SJCRH30 (cell line): ENCODE data around the gene RASGEF1C. TPM values are rescaled to one million over a fixed set of nuclear protein-coding genes. Genes with fewer than 3 reads are reported as not detected.
"Not testable (repeated sequence)": the region's sequence is repeated elsewhere in the genome, so short reads cannot be mapped to it uniquely, and the experiment has no call there.

Source experiments
- DNase-seq, 2 experiments: peaks; one replicate each; pipeline ENCODE4 v3.0.0-alpha.2; 2015 to 2020
- H3K27ac ChIP-seq: fragments of 250-450 bp; sonication (Bioruptor Pico); 2 replicates; pipeline ENCODE4 v1.5.1; 2020; ENCODE audit warnings: mild to moderate bottlenecking, moderate library complexity
- H3K27me3 ChIP-seq: fragments of 250-450 bp; sonication (Bioruptor Pico); 2 replicates; pipeline ENCODE4 v1.5.1; 2020; ENCODE audit warnings: mild to moderate bottlenecking, moderate library complexity
- H3K36me3 ChIP-seq: fragments of 250-450 bp; sonication (Bioruptor Pico); 2 replicates; pipeline ENCODE4 v1.5.1; 2020; ENCODE audit warnings: mild to moderate bottlenecking, moderate library complexity
- H3K4me1 ChIP-seq: fragments of 250-450 bp; sonication (Bioruptor Pico); 2 replicates; pipeline ENCODE4 v1.5.1; 2020; ENCODE audit warnings: mild to moderate bottlenecking, moderate library complexity
- H3K4me3 ChIP-seq: fragments of 250-450 bp; sonication (Bioruptor Pico); 2 replicates; pipeline ENCODE4 v1.5.1; 2020; ENCODE audit warnings: mild to moderate bottlenecking, moderate library complexity
- H3K9me3 ChIP-seq: fragments of 250-450 bp; sonication (Bioruptor Pico); replicated peaks from 2 replicates; pipeline ENCODE4 v1.5.1; 2020; ENCODE audit warnings: mild to moderate bottlenecking, moderate library complexity
- total RNA-seq: library from RNA; depleted of rRNA; stranded (reverse); fragments of >200 nt; shearing (Covaris generic); gene quantifications from 2 replicates; pipeline ENCODE4 v1.2.3, GENCODE V29; 2014

Gene RASGEF1C
- total RNA-seq, 1 experiment from 2014 or later: not detected

DNA sequence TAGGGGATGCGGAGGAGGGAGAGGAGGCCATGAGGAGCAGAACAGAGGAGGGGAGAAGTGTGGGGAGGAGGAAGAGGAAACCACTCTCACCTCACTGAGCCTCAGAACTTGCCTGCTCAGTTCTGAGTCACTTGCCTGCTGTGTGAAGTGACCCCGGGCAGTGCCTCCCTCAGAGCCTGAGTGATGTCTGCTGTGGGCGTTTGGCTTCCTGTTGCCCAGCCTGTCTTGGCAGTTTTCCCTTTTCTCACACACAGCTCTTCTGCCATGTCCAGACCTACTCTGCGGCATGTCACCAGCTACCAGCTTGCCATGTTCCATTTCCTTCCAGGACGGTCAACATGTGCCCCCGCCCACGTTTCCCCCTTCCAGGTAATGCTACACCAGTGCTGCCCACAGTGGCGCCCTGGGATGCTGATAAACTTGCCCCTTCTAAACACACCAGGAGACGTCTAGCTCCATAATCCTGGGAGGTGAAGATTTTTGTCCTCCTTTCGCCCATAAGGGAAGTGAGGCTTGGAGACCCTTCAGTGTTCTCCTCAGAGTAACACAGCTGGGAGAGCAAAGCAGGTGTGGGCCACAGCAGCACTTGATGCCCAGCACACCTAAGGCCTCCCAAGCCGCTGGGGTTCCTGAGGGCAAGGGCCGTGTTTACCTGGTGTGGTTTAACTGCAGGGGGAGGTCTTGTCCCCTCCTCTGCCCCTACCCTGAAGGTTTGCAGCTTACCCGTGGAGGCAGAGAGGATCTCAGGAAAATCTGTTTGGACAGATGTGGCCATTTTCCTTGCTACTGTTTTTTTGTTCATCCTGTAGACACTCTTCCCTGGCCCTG is 73.7 kb downstream of the RASGEF1C start:
- DNase-seq: no peak
- H3K36me3 ChIP-seq: no peaks in the 10 kb centered on the region

DNA sequence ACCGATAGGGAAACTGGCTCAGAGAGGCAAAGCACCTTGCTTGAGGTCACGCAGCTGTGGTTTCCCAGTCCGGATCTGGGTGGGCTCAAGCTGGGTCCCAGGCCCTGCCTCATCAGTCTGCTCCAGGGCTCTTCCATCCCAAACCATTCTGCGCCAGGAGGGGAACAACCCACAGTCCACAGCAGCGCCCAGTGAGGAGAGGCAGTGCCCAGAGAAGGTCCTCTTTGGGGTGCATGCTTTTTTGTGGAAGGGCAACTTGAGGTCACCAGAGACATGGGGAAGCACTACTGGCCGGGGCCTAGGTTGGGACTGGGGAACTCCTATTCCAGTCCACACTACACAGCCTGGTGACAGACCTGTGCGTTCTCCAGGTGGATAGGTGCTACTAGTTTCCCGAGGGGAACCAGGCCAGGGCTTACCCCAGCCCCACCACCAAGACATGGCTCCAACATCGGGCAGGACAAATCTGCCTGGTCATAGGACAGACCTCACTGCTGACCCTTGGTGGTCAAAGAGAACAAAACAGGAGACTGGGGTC is 75.0 kb downstream of the RASGEF1C start:
- H3K4me1 ChIP-seq: no peaks in the 10 kb centered on the region
- peaks cover 15% of the 10 kb centered on the region for H3K27me3 ChIP-seq
- no peaks in the 10 kb centered on the region for H3K36me3 ChIP-seq
- no peak for DNase-seq
- H3K4me3 ChIP-seq: no peak overlapping the region
- H3K9me3 ChIP-seq: no peaks in the 10 kb centered on the region
- no peak overlapping the region for H3K27ac ChIP-seq

More for the DNA sequence above, 73.7 kb downstream of the RASGEF1C start:
- Histone ChIP-seq H3K4me1 (no peaks in the 10 kb centered on the region), H3K27me3 (peaks cover 15% of the 10 kb centered on the region), H3K27ac (no peak overlapping the region), H3K4me3 (no peak overlapping the region), H3K9me3 (no peaks in the 10 kb centered on the region)

DNA sequence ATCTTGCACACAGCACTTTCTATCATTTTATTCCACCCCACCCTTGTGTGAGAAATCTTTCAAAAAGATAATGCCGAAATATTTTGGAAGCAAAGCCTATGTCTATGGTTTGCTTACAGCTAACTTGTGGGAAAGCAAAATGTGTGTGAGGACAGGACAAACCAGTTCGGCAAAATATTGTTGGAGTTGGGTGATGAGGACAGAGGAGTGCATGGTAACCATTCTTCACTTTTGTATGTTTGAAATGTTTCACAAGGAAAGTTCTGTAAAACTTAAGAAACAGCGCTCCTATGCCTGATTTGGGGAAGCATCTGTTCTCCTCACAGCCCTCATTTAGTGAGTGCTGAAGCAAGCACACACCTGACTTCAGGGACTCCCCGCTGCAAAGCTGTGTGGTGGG is 75.5 kb downstream of the RASGEF1C start:
- no peak for DNase-seq
- Histone ChIP-seq H3K36me3 (no peaks in the 10 kb centered on the region), H3K27me3 (peaks cover 15% of the 10 kb centered on the region), H3K4me1 (no peaks in the 10 kb centered on the region), H3K27ac (no peak overlapping the region), H3K9me3 (no peaks in the 10 kb centered on the region), H3K4me3 (no peak overlapping the region)

DNA sequence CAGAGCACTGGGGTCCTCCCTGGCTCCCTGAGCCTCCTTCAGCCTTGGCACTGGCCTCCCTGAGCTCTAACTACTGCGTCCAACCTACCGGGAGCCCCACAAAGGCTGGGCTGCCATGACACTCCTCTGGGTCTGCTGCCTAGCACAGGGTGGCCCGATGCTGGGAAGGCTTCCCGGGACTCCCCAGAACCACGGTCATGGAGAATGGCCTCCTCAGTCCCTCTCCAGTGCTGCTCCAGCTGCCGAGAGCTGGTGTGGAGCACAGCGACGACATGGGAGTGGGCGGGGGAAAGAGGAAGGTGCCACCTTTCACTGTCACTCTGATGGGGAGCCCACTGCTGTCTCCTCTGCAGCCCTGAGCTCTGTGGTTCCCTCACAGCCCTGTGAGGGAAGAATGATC is 76.0 kb downstream of the RASGEF1C start:
- Histone ChIP-seq H3K36me3 (no peaks in the 10 kb centered on the region), H3K4me1 (no peaks in the 10 kb centered on the region), H3K9me3 (no peaks in the 10 kb centered on the region), H3K4me3 (no peak overlapping the region), H3K27ac (no peak overlapping the region), H3K27me3 (peaks cover 16% of the 10 kb centered on the region)
- DNase-seq: no peak

DNA sequence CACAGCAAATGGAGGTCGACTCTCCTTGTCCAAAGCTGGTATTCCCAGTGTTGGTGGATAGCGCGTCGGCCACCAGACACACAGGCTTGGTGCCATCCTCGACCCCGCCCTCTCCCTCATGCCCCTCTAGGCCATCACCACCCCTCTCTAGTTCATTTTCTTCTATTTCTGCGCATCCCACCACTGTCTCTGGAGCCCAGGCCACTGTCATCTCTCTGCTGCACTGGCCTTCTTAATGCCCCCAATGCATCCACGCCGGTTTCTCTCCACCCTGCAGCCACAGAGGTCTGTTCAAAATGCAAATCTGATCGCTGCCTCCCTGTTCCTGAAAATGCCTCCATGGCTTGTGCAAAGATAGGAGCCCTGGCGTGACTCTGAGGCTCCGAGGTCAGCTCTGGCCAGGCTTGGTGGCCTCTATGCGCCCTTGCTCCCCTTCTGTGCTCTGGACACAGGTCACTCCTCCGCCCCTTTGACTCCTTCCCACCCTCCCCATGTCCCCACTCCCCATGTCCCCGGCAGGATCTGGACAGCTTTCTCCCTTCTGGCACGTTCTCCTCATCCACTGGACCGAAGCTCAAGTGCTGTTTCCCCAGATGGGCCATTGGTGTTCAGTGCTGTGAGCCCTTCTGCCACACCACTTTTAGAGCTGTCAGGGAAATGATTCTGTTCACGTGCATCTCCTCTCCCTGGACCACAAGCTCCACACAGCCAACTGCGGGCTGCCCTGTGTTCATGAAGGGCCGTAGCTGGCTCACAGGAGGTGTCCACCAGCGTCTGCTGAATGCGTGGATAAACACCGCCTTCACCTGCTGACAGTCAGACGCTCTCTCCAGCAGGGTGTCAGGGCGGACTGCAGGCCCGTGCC is 77.9 kb downstream of the RASGEF1C start:
- no peaks in the 10 kb centered on the region for H3K4me1 ChIP-seq
- no peaks in the 10 kb centered on the region for H3K9me3 ChIP-seq
- no peak overlapping the region for H3K4me3 ChIP-seq
- H3K36me3 ChIP-seq: no peaks in the 10 kb centered on the region
- peaks cover 21% of the 10 kb centered on the region for H3K27me3 ChIP-seq
- DNase-seq: no peak
- H3K27ac ChIP-seq: no peak overlapping the region

DNA sequence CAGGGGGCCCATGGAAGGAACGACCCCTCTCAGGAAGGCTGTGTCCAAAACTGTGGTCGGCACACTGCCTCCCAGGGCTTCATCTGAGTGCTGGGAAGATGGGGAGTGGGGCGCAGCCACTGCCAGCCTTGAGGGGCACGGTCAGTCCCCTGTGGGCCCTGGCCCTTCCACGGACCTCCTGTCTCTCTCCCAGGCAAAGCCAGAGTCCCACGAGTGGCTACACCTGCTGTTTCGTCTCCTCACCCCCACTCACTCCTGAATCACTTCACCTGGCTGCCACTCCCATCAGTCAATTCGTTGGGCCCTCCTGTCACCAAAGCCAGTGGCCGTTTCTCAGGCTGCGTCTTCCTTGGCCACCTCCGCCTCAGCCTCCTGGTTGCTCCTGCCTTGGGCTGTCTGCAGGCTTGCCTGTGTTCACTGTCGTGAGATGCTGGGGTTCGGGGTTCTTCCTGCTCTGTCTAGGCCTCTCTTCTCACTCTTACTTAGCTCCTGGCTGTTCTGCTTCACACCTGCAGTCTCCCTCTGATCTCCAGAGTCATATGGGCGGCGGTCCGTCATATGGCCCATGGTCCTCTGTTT is 78.6 kb downstream of the RASGEF1C start:
- Histone ChIP-seq H3K36me3 (no peaks in the 10 kb centered on the region), H3K4me3 (no peak overlapping the region), H3K27me3 (peaks cover 21% of the 10 kb centered on the region), H3K27ac (no peak overlapping the region), H3K4me1 (no peaks in the 10 kb centered on the region), H3K9me3 (no peaks in the 10 kb centered on the region)
- no peak for DNase-seq

DNA sequence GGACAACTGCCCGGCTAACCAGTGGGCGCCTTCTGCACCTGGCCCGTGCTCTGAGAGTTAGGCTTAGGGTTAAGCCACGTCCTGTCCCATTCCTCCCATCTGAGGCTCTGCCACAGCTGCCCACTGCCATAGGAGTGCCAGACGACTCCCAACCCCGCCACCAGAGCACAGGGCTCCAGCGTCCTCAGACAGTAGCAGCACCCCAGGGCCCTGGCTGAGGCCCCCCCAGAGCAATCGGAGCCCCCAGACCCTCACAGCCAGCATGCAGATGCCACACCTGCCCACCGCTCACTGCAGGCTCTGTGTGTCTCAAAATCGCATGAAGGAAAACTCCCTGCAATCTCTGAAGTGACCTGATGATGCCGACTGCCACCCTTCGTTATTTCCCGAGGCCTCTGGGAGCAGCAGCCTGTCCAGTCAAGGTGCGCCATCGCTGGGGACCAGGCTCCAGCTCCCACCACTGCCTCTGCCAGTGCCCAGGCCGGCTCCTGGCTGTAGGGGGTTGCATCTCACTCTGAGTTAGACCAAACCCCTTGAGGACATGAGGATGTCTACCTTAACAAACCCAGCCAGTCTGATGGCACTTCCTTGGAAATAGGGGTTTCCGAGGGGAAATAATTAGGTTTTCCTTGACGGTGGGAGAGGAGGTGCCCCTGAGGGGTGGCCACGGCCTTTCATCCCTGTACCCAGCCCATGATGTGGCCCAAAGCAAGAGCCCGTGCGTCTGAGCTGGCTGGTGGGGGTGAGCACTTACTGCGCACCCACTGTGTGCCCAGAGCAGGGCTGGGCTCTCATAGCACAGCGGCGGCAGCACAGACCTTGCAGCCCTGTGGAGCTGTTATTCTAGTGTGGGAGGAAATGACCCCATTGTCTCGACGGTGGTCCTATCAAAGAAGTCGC is 79.5 kb downstream of the RASGEF1C start:
- Histone ChIP-seq H3K9me3 (no peaks in the 10 kb centered on the region), H3K36me3 (no peaks in the 10 kb centered on the region), H3K27me3 (peaks cover 21% of the 10 kb centered on the region), H3K4me1 (no peaks in the 10 kb centered on the region), H3K27ac (no peak overlapping the region), H3K4me3 (no peak overlapping the region)
- no peak for DNase-seq

DNA sequence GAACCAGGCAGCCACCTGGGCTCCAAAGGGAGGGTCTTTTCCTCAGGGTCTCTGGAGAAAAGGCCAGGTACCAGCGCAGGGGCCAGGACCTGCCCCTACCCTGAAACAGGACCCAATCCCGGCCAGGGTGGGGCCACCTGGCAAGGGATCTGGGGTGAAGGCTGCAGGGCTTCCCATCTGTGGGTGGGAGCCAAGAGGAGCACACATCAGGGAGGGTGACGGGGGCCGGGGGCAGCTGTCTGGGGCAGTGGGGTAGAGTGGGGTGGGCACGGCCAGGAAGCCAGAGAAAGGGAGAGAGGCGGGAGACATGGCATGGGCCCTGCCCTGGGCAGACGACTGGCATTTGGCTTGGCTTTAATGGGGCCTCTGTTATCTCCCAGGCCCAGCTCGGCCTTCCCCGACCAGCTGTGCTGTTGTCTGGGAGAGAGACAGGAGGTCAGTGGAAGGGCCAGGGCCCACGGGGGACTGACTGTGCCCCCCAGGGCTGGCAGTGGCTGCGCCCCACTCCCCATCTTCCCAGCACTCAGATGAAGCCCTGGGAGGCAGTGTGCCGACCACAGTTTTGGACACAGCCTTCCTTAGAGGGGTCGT is 80.2 kb downstream of the RASGEF1C start:
- Histone ChIP-seq H3K4me3 (no peak overlapping the region), H3K27ac (no peak overlapping the region), H3K9me3 (no peaks in the 10 kb centered on the region), H3K36me3 (no peaks in the 10 kb centered on the region), H3K4me1 (no peaks in the 10 kb centered on the region), H3K27me3 (peaks cover 21% of the 10 kb centered on the region)
- DNase-seq: no peak

DNA sequence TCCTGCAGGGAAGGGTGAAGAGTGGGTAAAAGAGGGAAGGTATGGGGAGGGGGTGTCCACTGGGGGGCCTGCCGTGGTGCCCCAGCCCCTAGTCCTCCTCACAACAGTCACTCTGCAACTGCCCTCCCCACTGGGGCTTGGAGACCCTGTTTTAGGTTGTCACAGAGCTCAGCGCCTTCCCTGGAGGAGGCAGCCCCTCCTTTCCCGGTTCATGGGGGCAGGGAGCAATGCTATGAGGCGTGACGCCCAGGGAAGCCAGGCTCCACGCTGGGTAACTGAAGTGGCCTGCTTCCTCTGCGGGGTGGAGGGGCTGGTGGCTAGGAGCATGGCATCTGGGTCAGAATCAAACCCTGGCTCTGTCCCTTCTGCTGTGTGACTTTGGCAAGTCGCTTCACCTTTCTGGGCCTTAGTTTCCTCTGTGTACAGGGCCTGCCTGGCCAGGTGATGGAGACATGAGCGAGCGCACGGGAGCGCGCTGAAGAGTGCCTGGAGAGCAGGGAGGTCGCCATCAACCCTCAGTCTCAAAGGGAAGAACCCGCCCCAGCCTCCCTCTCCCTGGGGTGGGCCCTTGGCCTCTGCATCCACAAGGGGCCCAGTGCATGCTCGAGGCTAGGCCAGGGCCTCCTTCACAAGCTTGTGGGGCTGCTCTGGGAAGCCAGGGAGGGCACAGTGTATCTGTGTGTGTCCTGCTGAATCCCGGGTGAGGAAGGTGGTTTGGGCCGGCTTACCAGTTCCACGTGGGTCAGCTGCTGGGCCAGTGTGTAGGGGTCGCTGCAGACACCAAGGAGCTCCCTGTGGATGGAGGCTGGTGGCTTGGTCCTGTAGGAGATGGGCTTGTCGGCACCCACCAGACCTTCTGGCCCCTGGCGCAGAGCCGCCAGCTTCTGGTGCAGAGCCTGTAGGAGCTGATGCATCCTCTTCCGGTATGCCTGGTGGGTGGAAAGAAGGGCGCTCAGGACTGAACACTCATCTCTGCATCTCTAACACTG is 81.0 kb downstream of the RASGEF1C start:
- Histone ChIP-seq H3K27ac (no peak overlapping the region), H3K4me3 (no peak overlapping the region), H3K4me1 (no peaks in the 10 kb centered on the region), H3K9me3 (no peaks in the 10 kb centered on the region), H3K27me3 (peaks cover 24% of the 10 kb centered on the region), H3K36me3 (no peaks in the 10 kb centered on the region)
- no peak for DNase-seq

DNA sequence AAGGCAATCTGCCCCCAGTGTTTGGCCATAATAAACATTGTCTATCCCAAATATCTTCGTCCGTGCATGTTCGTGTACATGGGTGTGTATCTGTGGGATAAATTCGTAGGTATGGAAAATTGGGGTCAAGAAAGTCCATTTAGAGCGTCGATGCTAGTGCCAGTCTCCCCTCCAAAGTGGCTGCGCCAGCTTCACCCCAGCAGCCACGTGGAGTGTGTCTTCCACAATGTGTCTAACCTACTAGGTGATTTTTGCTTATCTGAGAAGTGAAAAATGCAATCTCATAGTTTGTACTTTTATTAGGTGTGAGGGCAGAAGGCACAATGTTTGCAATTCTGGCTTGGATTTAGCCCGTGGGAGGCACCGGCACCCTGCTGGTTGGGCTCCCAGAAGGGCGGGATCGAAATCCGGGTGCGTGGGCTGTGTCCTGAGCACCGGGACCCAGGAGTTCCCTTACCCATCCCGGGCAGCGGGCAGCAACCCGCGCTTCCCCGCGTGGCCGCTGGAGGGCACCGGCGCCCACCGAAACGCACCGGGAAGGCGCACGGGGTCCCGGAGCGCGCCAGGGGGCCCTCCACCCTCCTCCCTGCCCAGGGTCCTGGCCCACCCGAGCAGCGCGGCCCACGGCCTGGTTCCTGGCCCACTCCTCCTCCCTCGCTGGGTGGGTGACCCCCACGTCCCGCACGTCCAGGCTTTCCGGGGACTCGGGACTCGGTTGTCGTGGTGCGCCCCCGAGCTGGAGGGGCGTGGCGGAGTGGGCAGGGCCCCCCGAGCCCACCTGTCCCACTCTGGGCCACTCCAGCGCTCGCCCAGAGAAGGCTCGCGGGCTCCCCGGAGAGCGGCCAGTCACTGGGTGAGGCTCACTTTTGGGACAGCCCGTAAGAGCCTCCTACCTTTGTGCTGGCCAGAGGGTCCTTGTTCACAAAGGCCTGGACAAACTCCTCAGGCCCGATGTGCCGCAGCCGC is 82.0 kb downstream of the RASGEF1C start:
- Histone ChIP-seq H3K4me3 (no peak overlapping the region), H3K27ac (no peak overlapping the region), H3K27me3 (peaks cover 17% of the 10 kb centered on the region), H3K4me1 (no peaks in the 10 kb centered on the region), H3K9me3 (no peaks in the 10 kb centered on the region), H3K36me3 (no peaks in the 10 kb centered on the region)
- peak in 1 of 2 experiments; percentile 50 for DNase-seq

DNA sequence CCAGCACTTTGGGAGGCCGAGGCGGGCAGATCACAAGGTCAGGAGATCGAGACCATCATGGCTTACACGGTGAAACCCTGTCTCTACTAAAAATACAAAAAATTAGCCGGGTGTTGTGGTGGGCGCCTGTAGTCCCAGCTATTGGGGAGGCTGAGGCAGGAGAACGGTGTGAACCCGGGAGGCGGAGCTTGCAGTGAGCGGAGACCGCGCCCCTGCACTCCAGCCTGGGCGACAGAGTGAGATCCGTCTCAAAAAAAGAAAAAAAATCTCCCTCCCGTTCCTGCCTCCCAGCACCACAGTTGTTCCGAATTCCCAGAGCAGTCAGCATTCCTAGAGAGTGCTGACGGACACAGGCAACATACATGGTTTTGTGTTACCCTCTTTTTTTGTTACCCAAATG is 82.9 kb downstream of the RASGEF1C start:
- not testable (repeated sequence) for H3K9me3 ChIP-seq, H3K4me3 ChIP-seq, DNase-seq, H3K36me3 ChIP-seq, H3K27ac ChIP-seq, H3K4me1 ChIP-seq
- H3K27me3 ChIP-seq: peaks cover 12% of the 10 kb centered on the region; the same call in 1 of the 2 replicates

DNA sequence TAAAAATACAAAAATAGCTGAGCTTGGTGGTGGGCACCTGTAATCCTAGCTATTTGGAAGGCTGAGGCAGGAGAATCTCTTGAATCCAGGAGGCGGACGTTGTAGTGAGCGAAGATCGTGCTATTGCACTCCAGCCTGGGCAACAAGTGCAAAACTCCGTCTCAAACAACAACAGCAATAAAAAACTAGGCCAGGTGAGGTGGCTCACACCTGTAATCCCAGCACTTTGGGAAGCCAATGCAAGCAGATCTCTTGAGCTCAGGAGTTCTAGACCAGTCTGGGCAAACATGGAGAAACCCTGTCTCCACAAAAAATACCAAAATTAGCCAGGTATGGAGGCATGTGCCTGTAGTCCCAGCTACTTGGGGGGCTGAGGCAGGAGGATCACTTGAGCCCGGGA is 84.3 kb downstream of the RASGEF1C start:
- not testable (repeated sequence) for H3K9me3 ChIP-seq, H3K27ac ChIP-seq, DNase-seq, H3K4me1 ChIP-seq, H3K36me3 ChIP-seq, H3K4me3 ChIP-seq
- peaks cover 12% of the 10 kb centered on the region; the same call in 1 of the 2 replicates for H3K27me3 ChIP-seq
